K562 (cell line): Measurements from ENCODE around the gene CDC20B. TPM values are rescaled to one million over a fixed set of nuclear protein-coding genes. Genes with fewer than 3 reads are reported as not detected.
A peak's percentile ranks its signal among the peaks of the same experiment; 100 is the strongest.

ENCODE experiments used
- ATAC-seq: fragments of 200-7000 bp; cut with Tn5 transposase; 3 replicates; pipeline ENCODE4 v1.9.1; 2020; ENCODE audit warnings: moderate library complexity
- BruUV-seq: library from RNA; stranded (reverse); fragments of 400-500 nt; replicated peaks from 2 replicates; lab custom pipeline; 2021; lab: Mats Ljungman, UMichigan
- CTCF ChIA-PET: fragments of 300-600 bp; formaldehyde crosslinking; extraction: SDS; loops from one replicate; lab custom pipeline; 2021; ENCODE audit warnings: low intra/inter-chr PET ratio; lab: Yijun Ruan, JAX
- POLR2A ChIA-PET: fragments of 300-600, 350-650 bp; sonication (Branson Sonifier 250); formaldehyde crosslinking; extraction: SDS; loops from one replicate; lab custom pipeline; 2021; ENCODE audit warnings: antibody characterized with exemption, inconsistent platforms; lab: Yijun Ruan, JAX
- DNase-seq, 4 experiments: peaks; one replicate each; pipeline versions ENCODE4 v3.0.0 to v3.0.0-alpha.2; 2011 to 2018; ENCODE audit warnings: low spot score in 3 of 4, mixed read lengths in 3 of 4; ENCODE audit errors: extremely low read depth in 1 of 4
- FAIRE-seq: peaks from 2 replicates; lab custom pipeline; 2011; peaks lifted over from hg19 to GRCh38; lab: Jason Lieb, UNC
- H2AFZ ChIP-seq: 2 replicates; pipeline ENCODE4 v1.6.0; 2011; ENCODE audit warnings: low read depth, low read length, control low read depth, inconsistent platforms
- H3K27ac ChIP-seq: fragments of 200-600 bp; 3 replicates; pipeline ENCODE4 v1.8.0; 2011; ENCODE audit warnings: low read depth, mild to moderate bottlenecking, control low read depth, inconsistent platforms, low read length, moderate library complexity, mixed read lengths; ENCODE audit errors: extremely low read depth
- H3K27me3 ChIP-seq, 2 experiments: fragments of 300-600 bp in 1 of 2; 2 replicates in 1 of 2; 3 replicates in 1 of 2; pipeline versions ENCODE4 v1.6.0 to v1.8.0; 2011; ENCODE audit warnings: inconsistent platforms in 2 of 2, low read length in 2 of 2, mild to moderate bottlenecking in 1 of 2, mixed read lengths in 1 of 2, moderate library complexity in 1 of 2; ENCODE audit not compliant: control insufficient read depth in 2 of 2, insufficient read depth in 2 of 2
- H3K36me3 ChIP-seq: fragments of 300-600 bp; 3 replicates; pipeline ENCODE4 v1.8.0; 2011; ENCODE audit warnings: mild to moderate bottlenecking, low read length, inconsistent platforms; ENCODE audit not compliant: control insufficient read depth, insufficient read depth
- H3K4me1 ChIP-seq, 2 experiments: fragments of 200-600 bp in 1 of 2; replicated peaks in 1 of 2; 2 replicates in 1 of 2; 3 replicates in 1 of 2; pipeline versions ENCODE4 v1.5.1 to v1.8.0; 2011; ENCODE audit warnings: inconsistent platforms in 2 of 2, low read length in 2 of 2, mild to moderate bottlenecking in 1 of 2, mixed read lengths in 1 of 2, moderate library complexity in 1 of 2; ENCODE audit not compliant: control insufficient read depth in 2 of 2, insufficient read depth in 2 of 2
- H3K4me2 ChIP-seq: 2 replicates; pipeline ENCODE4 v1.6.1; 2011; ENCODE audit warnings: low read length, control low read depth, inconsistent platforms, mixed read lengths; ENCODE audit not compliant: insufficient read depth
- H3K4me3 ChIP-seq: fragments of 200-600 bp; sonication (generic), shearing (Covaris generic); 2 replicates; pipeline ENCODE4 v1.5.1; 2016; ENCODE audit warnings: control low read depth, inconsistent platforms
- H3K79me2 ChIP-seq: fragments of 200-600 bp; 3 replicates; pipeline ENCODE4 v1.8.0; 2011; ENCODE audit warnings: low read length, inconsistent platforms; ENCODE audit not compliant: control insufficient read depth, insufficient read depth
- H3K9ac ChIP-seq, 2 experiments: 2 replicates each; pipeline versions ENCODE4 v1.6.0 to v1.6.1; 2011; ENCODE audit warnings: low read depth in 2 of 2, low read length in 2 of 2, control low read depth in 1 of 2, inconsistent platforms in 1 of 2, mild to moderate bottlenecking in 1 of 2, mixed read lengths in 1 of 2; ENCODE audit not compliant: insufficient read depth in 1 of 2
- H3K9me1 ChIP-seq: one replicate; pipeline ENCODE4 v1.6.0; 2011; ENCODE audit warnings: inconsistent platforms, mild to moderate bottlenecking, low read length, moderate library complexity; ENCODE audit not compliant: control insufficient read depth, insufficient read depth
- H3K9me3 ChIP-seq: replicated peaks from 2 replicates; pipeline ENCODE4 v1.5.1; 2011; ENCODE audit warnings: low read depth, low read length, inconsistent platforms; ENCODE audit not compliant: control insufficient read depth, insufficient read depth
- H4K20me1 ChIP-seq: replicated peaks from 2 replicates; pipeline ENCODE4 v1.6.1; 2011; ENCODE audit warnings: low read length, inconsistent platforms, mixed read lengths; ENCODE audit not compliant: control insufficient read depth, insufficient read depth
- CBX5 ChIP-seq: IDR thresholded peaks from 2 replicates; pipeline ENCODE4 v1.6.1; 2014; ENCODE audit warnings: low read depth, borderline replicate concordance
- CEBPZ ChIP-seq: fragments of 150-350 bp; IDR thresholded peaks from 2 replicates; pipeline ENCODE4 v1.6.1; 2014; ENCODE audit warnings: low read depth, mild to moderate bottlenecking, low read length, borderline replicate concordance
- ELF1 ChIP-seq: fragments of 200-800 bp; sonication (Bioruptor generic); IDR thresholded peaks from 2 replicates; pipeline ENCODE4 v1.6.1; 2016; ENCODE audit warnings: missing genetic modification characterization, missing compliant biosample characterization
- MLLT1 ChIP-seq, 2 experiments: fragments of 450-650 bp; IDR thresholded peaks; 2 replicates each; pipeline ENCODE4 v1.6.1; 2016
- NFE2 ChIP-seq: IDR thresholded peaks from 2 replicates; pipeline ENCODE4 v1.6.1; 2014; ENCODE audit warnings: antibody characterized with exemption, low read depth
- NFYB ChIP-seq: IDR thresholded peaks from 2 replicates; pipeline ENCODE4 v1.6.1; 2011; ENCODE audit warnings: mild to moderate bottlenecking, moderate library complexity; ENCODE audit not compliant: insufficient read length; ENCODE audit errors: extremely low read depth
- NUFIP1 ChIP-seq: fragments of 450-650 bp; IDR thresholded peaks from 2 replicates; pipeline ENCODE4 v1.6.1; 2018; ENCODE audit not compliant: partially characterized antibody
- RBM34 ChIP-seq: fragments of 200-400 bp; formaldehyde crosslinking; IDR thresholded peaks from 2 replicates; pipeline ENCODE4 v1.6.1; 2018; ENCODE audit warnings: low read length, borderline replicate concordance; ENCODE audit not compliant: insufficient read depth
- RNF219 ChIP-seq: fragments of 250-450 bp; sonication (Bioruptor Pico); IDR thresholded peaks from 2 replicates; pipeline ENCODE4 v1.5.0; 2022; ENCODE audit warnings: mild to moderate bottlenecking
- TAL1 ChIP-seq: fragments of 450-650 bp; IDR thresholded peaks from 2 replicates; pipeline ENCODE4 v1.6.1; 2016; ENCODE audit warnings: mild to moderate bottlenecking
- TEAD2 ChIP-seq: fragments of 450-650 bp; IDR thresholded peaks from 2 replicates; pipeline ENCODE4 v1.6.1; 2016; ENCODE audit warnings: missing genetic modification characterization, control low read depth, missing compliant biosample characterization
- THRAP3 ChIP-seq: fragments of 450-650 bp; IDR thresholded peaks from 2 replicates; pipeline ENCODE4 v1.6.1; 2016; ENCODE audit warnings: mild to moderate bottlenecking, inconsistent platforms, borderline replicate concordance
- WHSC1 ChIP-seq: IDR thresholded peaks from one replicate; pipeline ENCODE4 v1.6.1; 2012; ENCODE audit warnings: low read length, control low read depth, inconsistent platforms
- ZNF175 ChIP-seq: fragments of 200-800 bp; sonication (Bioruptor generic); IDR thresholded peaks from 2 replicates; pipeline ENCODE4 v1.6.1; 2016; ENCODE audit warnings: low read depth, mild to moderate bottlenecking, missing genetic modification characterization, missing compliant biosample characterization
- ZNF408 ChIP-seq: fragments of 250-450 bp; sonication (Bioruptor Pico); IDR thresholded peaks from 2 replicates; pipeline ENCODE4 v1.4.0; 2020; ENCODE audit warnings: low read depth, mild to moderate bottlenecking, moderate library complexity
- WGBS: fragments of 100-300 bp; shearing (Covaris generic); methylation state at CpG from one replicate; pipeline ENCODE4 v1.1.6; 2016; ENCODE audit warnings: low coverage, mixed read lengths; ENCODE audit not compliant: insufficient coverage; ENCODE audit errors: missing lambda C conversion rate; 5-methylcytosine and 5-hydroxymethylcytosine counted together
- in situ Hi-C: fragments of 300-500 bp; cut with MboI; formaldehyde crosslinking; loops from 4 replicates; pipeline ENCODE4 v1.15.0; 2018; ENCODE audit warnings: inconsistent platforms, mixed read lengths
- intact Hi-C: fragments of 100-400 bp; cut with micrococcal nuclease; formaldehyde crosslinking; loops from 2 replicates; pipeline ENCODE4 v1.14.2; 2022
- polyA plus RNA-seq, 8 experiments: library from polyadenylated mRNA; depleted of rRNA in 4 of 8; stranded (reverse) in 5 of 8; unstranded in 3 of 8; fragments of >200 nt; fragmentation: Nextera tagmentation in 2 of 8; fragmentation: Illumina TruSeq in 1 of 8; extraction: Ambion mirVana in 2 of 8; extraction: Trizol in 1 of 8; gene quantifications; 2 replicates each; pipeline versions ENCODE4 v1.2.1 to v1.2.3, GENCODE V29; 2011 to 2014; ENCODE audit warnings: inconsistent platforms in 1 of 8, missing spikeins in 1 of 8
- total RNA-seq, 7 experiments: library from RNA; depleted of rRNA in 6 of 7; stranded (reverse); fragments of >200 nt in 6 of 7; fragmentation: Illumina TruSeq in 2 of 7; extraction: Trizol in 2 of 7; gene quantifications; 2 replicates each; pipeline versions ENCODE4 v1.2.1 to v1.2.3, GENCODE V29; 2011 to 2021; ENCODE audit warnings: low replicate concordance in 1 of 7

The CDC20B gene
- total and polyA plus RNA-seq, 9 of the 15 experiments (the other 6 are each of a cell fraction or from before 2014, with no cell fraction given) = 0.04 TPM; not detected in 8

GRCh38 chr5:55159763-55160492, 13.0 kb downstream of the CDC20B start, which contains the start of gene GPX8:
TSS of gene GPX8 (plus strand) at chr5:55160171. CDS start at chr5:55160193, 22 bp downstream.
- no peak within 1 kb of the TSS for H3K4me3 ChIP-seq
- intact Hi-C loops = no loop called here
- H3K36me3 ChIP-seq = no peaks in the 10 kb centered on the region
- H4K20me1 ChIP-seq = no peaks in the 10 kb centered on the region
- ATAC-seq (peak; percentile 91), DNase-seq (peak; percentile 17 to 52 (median 36)), FAIRE-seq (peak; percentile 72)
- no TSS peak for BruUV-seq
- no peaks in the 10 kb centered on the region for H3K9me1 ChIP-seq
- no peak within 1 kb of the TSS for H3K27ac ChIP-seq
- H3K27me3 ChIP-seq = peaks cover 4 to 10% of the 10 kb centered on the region in 2 experiments; a peak in 3 of 5 replicates
- POLR2A ChIA-PET = interaction anchor here (0.7 to 0.8 kb wide), 2 partner anchors 9 to 16 kb away, joined by 3 read pairs; no protein-coding TSS in a partner anchor
- no peak within 1 kb of the TSS for H3K4me2 ChIP-seq
- CTCF ChIA-PET = interaction anchor here (0.6 to 3.0 kb wide), 4 partner anchors 216 to 1673 kb away, joined by 3 to 17 read pairs (median 6); no protein-coding TSS in a partner anchor
- no peaks in the 10 kb centered on the region for H3K9me3 ChIP-seq
- H2AFZ ChIP-seq = peak within 1 kb of the TSS; percentile 60
- H3K79me2 ChIP-seq = no peaks in the 10 kb centered on the region
- H3K9ac ChIP-seq = no peak within 1 kb of the TSS
- no peaks in the 10 kb centered on the region for H3K4me1 ChIP-seq
- in situ Hi-C loops = loop anchor here (10.0 kb wide), 1 partner anchor 255 kb away; no protein-coding TSS in a partner anchor
- WGBS = under 1% methylated on average over 10 of the region's 10 CpGs
- TF ChIP-seq NUFIP1 (no peak), NFE2 (no peak), CEBPZ (no peak), ELF1 (tag) (peak; percentile 44; the same call in 1 of the 2 replicates), CBX5 (no peak), THRAP3 (no peak), TAL1 (no peak), WHSC1 (no peak), MLLT1 (IDR thresholded peaks at IDR 0.05) (no peak), ZNF175 (CRISPR knock-in tag) (no peak), RNF219 (CRISPR knock-in tag) (no peak), TEAD2 (peak; percentile 15; the same call in 1 of the 2 replicates), RBM34 (no peak), ZNF408 (CRISPR knock-in tag) (no peak), NFYB (no peak)
